Kidney (tissue), 22 donors: ENCODE results near the gene OR10K1. TPM values are rescaled to one million over a fixed set of nuclear protein-coding genes. Genes with fewer than 3 reads are reported as not detected.

Experiments
- DNase-seq, 5 donors: peaks; one replicate each; pipeline ENCODE4 v3.0.0-alpha.2; 2013 to 2020
- FAIRE-seq: peaks from 2 replicates; lab custom pipeline; 2012; peaks lifted over from hg19 to GRCh38; lab: Jason Lieb, UNC
- H3K27ac ChIP-seq, 2 donors: one replicate each; pipeline ENCODE4 v1.7.0; 2013; ENCODE audit warnings: low read depth in 2 of 2, low read length in 2 of 2, inconsistent platforms in 1 of 2
- H3K27me3 ChIP-seq: one replicate; pipeline ENCODE4 v1.7.1; 2013; ENCODE audit warnings: low read length, inconsistent platforms; ENCODE audit not compliant: control insufficient read depth, insufficient read depth
- H3K36me3 ChIP-seq, 3 donors: one replicate each; pipeline versions ENCODE4 v1.7.0 to v1.7.1; 2013; ENCODE audit warnings: low read length in 3 of 3, control low read depth in 1 of 3, inconsistent platforms in 1 of 3; ENCODE audit not compliant: insufficient read depth in 3 of 3, control insufficient read depth in 2 of 3
- H3K4me1 ChIP-seq, 3 donors: one replicate each; pipeline versions ENCODE4 v1.7.0 to v1.7.1; 2013; ENCODE audit warnings: low read length in 3 of 3, inconsistent platforms in 1 of 3, low read depth in 1 of 3; ENCODE audit not compliant: control insufficient read depth in 2 of 3, insufficient read depth in 2 of 3
- H3K4me3 ChIP-seq, 3 donors: one replicate each; pipeline versions ENCODE4 v1.7.0 to v1.8.1; 2013; ENCODE audit warnings: low read length in 3 of 3, control low read depth in 1 of 3, inconsistent platforms in 1 of 3
- H3K9ac ChIP-seq, 3 donors: one replicate each; pipeline versions ENCODE4 v1.7.0 to v1.7.1; 2013; ENCODE audit warnings: low read length in 3 of 3, control low read depth in 1 of 3, inconsistent platforms in 1 of 3
- H3K9me3 ChIP-seq, 3 donors: one replicate each; pipeline versions ENCODE4 v1.7.0 to v1.7.1; 2013; ENCODE audit warnings: low read length in 3 of 3, control low read depth in 1 of 3, inconsistent platforms in 1 of 3; ENCODE audit not compliant: control insufficient read depth in 2 of 3, insufficient read depth in 1 of 3
- intact Hi-C: fragments of 100-400 bp; cut with DNase I; formaldehyde crosslinking; loops from one replicate; pipeline ENCODE4 v1.11.1; 2022
- long read RNA-seq, 10 donors: library from polyadenylated mRNA in 1 of 10; unstranded in 1 of 10; transcript quantifications; one replicate each; pipeline ENCODE4 v2.0.0 and lab custom pipeline, GENCODE V29; 2021 to 2026
- polyA plus RNA-seq: library from polyadenylated mRNA; stranded (reverse); fragments of 350-450 nt; fragmentation: Illumina TruSeq; extraction: RNeasy Lipid Tissue Mini Kit (QIAGEN cat#74804); gene quantifications from one replicate; pipeline ENCODE4 v1.2.3, GENCODE V29; 2014; ENCODE audit warnings: low read depth, low replicate concordance; ENCODE audit not compliant: insufficient read depth
- total RNA-seq: library from RNA; stranded (reverse); fragmentation: NEBNext Ultra II Directional; extraction: Animal tissue kit (Norgen Biotek cat#: 25700); gene quantifications from one replicate; pipeline ENCODE4 v1.2.1, GENCODE V29; 2021
- TF ChIP-seq, protein P1 (sequence below): IDR thresholded peaks from 3 replicates; pipeline ENCODE4 v1.5.1; 2012; ENCODE audit warnings: mild to moderate bottlenecking, moderate library complexity, borderline replicate concordance; ENCODE audit not compliant: insufficient read depth; ENCODE audit errors: extremely low read depth
- donor health status: control.
- donor health status: control.
- donor health status: control.
- donor health status: control.
- donor health status: control.
- donor health status: DM: yes; HTN: yes; CAD: no.
- donor health status: Normal renal cell carcinoma (clear cell type).

OR10K1 gene, protein sequence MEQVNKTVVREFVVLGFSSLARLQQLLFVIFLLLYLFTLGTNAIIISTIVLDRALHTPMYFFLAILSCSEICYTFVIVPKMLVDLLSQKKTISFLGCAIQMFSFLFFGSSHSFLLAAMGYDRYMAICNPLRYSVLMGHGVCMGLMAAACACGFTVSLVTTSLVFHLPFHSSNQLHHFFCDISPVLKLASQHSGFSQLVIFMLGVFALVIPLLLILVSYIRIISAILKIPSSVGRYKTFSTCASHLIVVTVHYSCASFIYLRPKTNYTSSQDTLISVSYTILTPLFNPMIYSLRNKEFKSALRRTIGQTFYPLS
- total RNA-seq: not detected
- not detected for polyA plus RNA-seq
- long read RNA-seq, donor 1: 0 reads
- long read RNA-seq, donor 2: 0 reads
- long read RNA-seq, donor 3: 0 reads
- long read RNA-seq, donor 4: 0 reads
- long read RNA-seq, donor 5: 0 reads
- long read RNA-seq, donor 6: 0 reads
- long read RNA-seq, donor 7: 0 reads
- long read RNA-seq, donor 8: 0 reads
- long read RNA-seq, donor 9: 0 reads
- long read RNA-seq, donor 10: 0 reads

- intact Hi-C loops: no loop called here
- no peaks in the 10 kb centered on the region for H3K4me1 ChIP-seq
- no peak within 1 kb of the TSS for H3K27ac ChIP-seq
- no peak within 1 kb of the TSS for H3K4me3 ChIP-seq
- no peak for DNase-seq
- H3K9me3 ChIP-seq: no peaks in the 10 kb centered on the region
- no peaks in the 10 kb centered on the region for H3K36me3 ChIP-seq
- TF ChIP-seq, protein P1, sequence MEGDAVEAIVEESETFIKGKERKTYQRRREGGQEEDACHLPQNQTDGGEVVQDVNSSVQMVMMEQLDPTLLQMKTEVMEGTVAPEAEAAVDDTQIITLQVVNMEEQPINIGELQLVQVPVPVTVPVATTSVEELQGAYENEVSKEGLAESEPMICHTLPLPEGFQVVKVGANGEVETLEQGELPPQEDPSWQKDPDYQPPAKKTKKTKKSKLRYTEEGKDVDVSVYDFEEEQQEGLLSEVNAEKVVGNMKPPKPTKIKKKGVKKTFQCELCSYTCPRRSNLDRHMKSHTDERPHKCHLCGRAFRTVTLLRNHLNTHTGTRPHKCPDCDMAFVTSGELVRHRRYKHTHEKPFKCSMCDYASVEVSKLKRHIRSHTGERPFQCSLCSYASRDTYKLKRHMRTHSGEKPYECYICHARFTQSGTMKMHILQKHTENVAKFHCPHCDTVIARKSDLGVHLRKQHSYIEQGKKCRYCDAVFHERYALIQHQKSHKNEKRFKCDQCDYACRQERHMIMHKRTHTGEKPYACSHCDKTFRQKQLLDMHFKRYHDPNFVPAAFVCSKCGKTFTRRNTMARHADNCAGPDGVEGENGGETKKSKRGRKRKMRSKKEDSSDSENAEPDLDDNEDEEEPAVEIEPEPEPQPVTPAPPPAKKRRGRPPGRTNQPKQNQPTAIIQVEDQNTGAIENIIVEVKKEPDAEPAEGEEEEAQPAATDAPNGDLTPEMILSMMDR: no peak
- no peak within 1 kb of the TSS for H3K9ac ChIP-seq
- FAIRE-seq: no peak
- H3K27me3 ChIP-seq: no peaks in the 10 kb centered on the region
Observed at GRCh38 chr1:158461534-158461933, at the start of gene OR10K1. TSS of gene OR10K1 (plus strand) at chr1:158461834. CDS start at chr1:158465562, 3,728 bp downstream.

GRCh38 chr1:158414651-158415345 is 46.8 kb upstream of the OR10K1 start:
- Histone ChIP-seq H3K9ac (no peak overlapping the region), H3K27ac (no peak overlapping the region), H3K27me3 (no peaks in the 10 kb centered on the region), H3K4me3 (no peak overlapping the region), H3K36me3 (no peaks in the 10 kb centered on the region), H3K4me1 (no peaks in the 10 kb centered on the region), H3K9me3 (no peaks in the 10 kb centered on the region)
- TF ChIP-seq, protein P1: no peak
- DNase-seq (no peak), FAIRE-seq (no peak)
- intact Hi-C loops: no loop called here

GRCh38 chr1:158417586-158417985 is 44.0 kb upstream of the OR10K1 start:
- no peaks in the 10 kb centered on the region for H3K27me3 ChIP-seq
- no peak overlapping the region for H3K27ac ChIP-seq
- FAIRE-seq: no peak
- no peaks in the 10 kb centered on the region for H3K9me3 ChIP-seq
- no peak overlapping the region for H3K9ac ChIP-seq
- no peak for DNase-seq
- TF ChIP-seq, protein P1: no peak
- H3K36me3 ChIP-seq: no peaks in the 10 kb centered on the region
- no peak overlapping the region for H3K4me3 ChIP-seq
- H3K4me1 ChIP-seq: no peaks in the 10 kb centered on the region
- intact Hi-C loops: no loop called here
